H1 (cell line): Measurements from ENCODE around the gene JTB. TPM values are rescaled to one million over a fixed set of nuclear protein-coding genes. Genes with fewer than 3 reads are reported as not detected.

Source experiments
- CTCF ChIA-PET: fragments of 300-600 bp; sonication (Branson Sonifier 250); formaldehyde crosslinking; loops from one replicate; lab custom pipeline; 2021; ENCODE audit not compliant: partially characterized antibody; lab: Charles Lee
- POLR2A ChIA-PET: fragments of 300-600 bp; sonication (Branson Sonifier 250); formaldehyde crosslinking; loops from one replicate; lab custom pipeline; 2021; ENCODE audit warnings: inconsistent platforms; ENCODE audit not compliant: partially characterized antibody; lab: Charles Lee
- DNase-seq, 2 experiments: peaks; one replicate each; pipeline versions ENCODE4 v3.0.0 to v3.0.0-alpha.2; 2010 to 2022; ENCODE audit warnings: low spot score in 2 of 2, low read depth in 1 of 2, mixed read lengths in 1 of 2
- FAIRE-seq: peaks from 2 replicates; lab custom pipeline; 2011; peaks lifted over from hg19 to GRCh38; lab: Jason Lieb, UNC
- H2AFZ ChIP-seq: 2 replicates; pipeline ENCODE4 v1.8.1; 2012; ENCODE audit warnings: low read length, inconsistent platforms
- H2AK5ac ChIP-seq: 2 replicates; pipeline ENCODE4 v1.6.1; 2013; ENCODE audit warnings: low read depth, low read length
- H2BK120ac ChIP-seq: replicated peaks from 2 replicates; pipeline ENCODE3; 2013; ENCODE audit warnings: low read depth, low read length, inconsistent platforms
- H2BK12ac ChIP-seq: 2 replicates; pipeline ENCODE4 v1.6.1; 2013; ENCODE audit warnings: low read depth, low read length
- H2BK15ac ChIP-seq: 2 replicates; pipeline ENCODE4 v1.6.1; 2013; ENCODE audit warnings: low read length
- H2BK20ac ChIP-seq: 2 replicates; pipeline ENCODE4 v1.6.1; 2013; ENCODE audit warnings: low read length
- H2BK5ac ChIP-seq: 2 replicates; pipeline ENCODE4 v1.6.1; 2013; ENCODE audit warnings: low read depth, low read length
- H3K14ac ChIP-seq: 2 replicates; pipeline ENCODE4 v1.6.1; 2013; ENCODE audit warnings: inconsistent platforms; ENCODE audit not compliant: insufficient read length
- H3K18ac ChIP-seq: 2 replicates; pipeline ENCODE4 v1.6.1; 2013; ENCODE audit warnings: low read length; ENCODE audit errors: extremely low read depth
- H3K23ac ChIP-seq: 2 replicates; pipeline ENCODE4 v1.6.1; 2013; ENCODE audit warnings: inconsistent platforms; ENCODE audit not compliant: insufficient read length
- H3K23me2 ChIP-seq: 2 replicates; pipeline ENCODE4 v1.6.1; 2013; ENCODE audit warnings: low read depth, low read length
- H3K27ac ChIP-seq: 2 replicates; pipeline ENCODE4 v1.6.1; 2011; ENCODE audit warnings: low read depth, low read length, inconsistent platforms
- H3K27me3 ChIP-seq, 4 experiments: replicated peaks in 1 of 4; 1 replicate in 1 of 4; 2 replicates in 3 of 4; pipeline versions ENCODE4 v1.6.1 to v1.8.1; 2011 to 2013; ENCODE audit warnings: low read length in 3 of 4, mild to moderate bottlenecking in 3 of 4, inconsistent platforms in 2 of 4, mixed read lengths in 2 of 4, moderate library complexity in 1 of 4; ENCODE audit not compliant: control insufficient read depth in 3 of 4, insufficient read depth in 3 of 4; ENCODE audit errors: extremely low read depth in 1 of 4
- H3K36me3 ChIP-seq, 4 experiments: 2 replicates each; pipeline versions ENCODE4 v1.6.1 to v1.8.1; 2011 to 2013; ENCODE audit warnings: mild to moderate bottlenecking in 4 of 4, low read length in 3 of 4, moderate library complexity in 2 of 4, control low read depth in 1 of 4, inconsistent platforms in 1 of 4; ENCODE audit not compliant: insufficient read depth in 4 of 4, control insufficient read depth in 2 of 4
- H3K4ac ChIP-seq: replicated peaks from 2 replicates; pipeline ENCODE3; 2013; ENCODE audit warnings: low read length, low read depth, mixed read lengths, inconsistent platforms; ENCODE audit not compliant: insufficient read length
- H3K4me1 ChIP-seq, 4 experiments: replicated peaks in 1 of 4; 1 replicate in 1 of 4; 2 replicates in 3 of 4; pipeline versions ENCODE4 v1.6.1 to v1.8.1; 2011 to 2013; ENCODE audit warnings: low read length in 3 of 4, inconsistent platforms in 2 of 4, mixed read lengths in 1 of 4; ENCODE audit not compliant: insufficient read depth in 4 of 4, control insufficient read depth in 3 of 4
- H3K4me2 ChIP-seq, 2 experiments: 2 replicates each; pipeline versions ENCODE4 v1.6.1 to v1.8.1; 2011 to 2013; ENCODE audit warnings: low read depth in 2 of 2, low read length in 2 of 2, control low read depth in 1 of 2, inconsistent platforms in 1 of 2, mild to moderate bottlenecking in 1 of 2; ENCODE audit not compliant: insufficient read depth in 1 of 2
- H3K4me3 ChIP-seq, 4 experiments: fragments of 200-600, 300-600 bp in 1 of 4; sonication (generic), shearing (Covaris generic), sonication (Bioruptor Twin) in 1 of 4; 2 replicates each; pipeline versions ENCODE4 v1.5.1 to v1.8.1; 2011 to 2016; ENCODE audit warnings: low read length in 4 of 4, low read depth in 3 of 4, control low read depth in 2 of 4, inconsistent platforms in 2 of 4, mild to moderate bottlenecking in 2 of 4, mixed read lengths in 1 of 4, moderate library complexity in 1 of 4; ENCODE audit not compliant: insufficient read depth in 2 of 4; ENCODE audit errors: extremely low read depth in 1 of 4
- H3K56ac ChIP-seq: replicated peaks from 2 replicates; pipeline ENCODE3; 2013; ENCODE audit warnings: low read depth, mild to moderate bottlenecking, mixed read lengths, low read length, inconsistent platforms; ENCODE audit not compliant: insufficient read length
- H3K79me1 ChIP-seq: 2 replicates; pipeline ENCODE4 v1.6.1; 2013; ENCODE audit warnings: low read depth, low read length, control low read depth
- H3K79me2 ChIP-seq, 2 experiments: 2 replicates each; pipeline versions ENCODE4 v1.6.1 to v1.8.1; 2012 to 2013; ENCODE audit warnings: low read length in 2 of 2, mild to moderate bottlenecking in 2 of 2, inconsistent platforms in 1 of 2; ENCODE audit not compliant: insufficient read depth in 2 of 2, control insufficient read depth in 1 of 2
- H3K9ac ChIP-seq, 4 experiments: replicated peaks in 1 of 4; 1 replicate in 1 of 4; 2 replicates in 3 of 4; pipeline versions ENCODE4 v1.6.1 to v1.8.1; 2011 to 2013; ENCODE audit warnings: low read depth in 3 of 4, low read length in 3 of 4, control low read depth in 2 of 4, mild to moderate bottlenecking in 2 of 4, moderate library complexity in 2 of 4, inconsistent platforms in 1 of 4; ENCODE audit errors: extremely low read depth in 1 of 4
- H3K9me3 ChIP-seq, 2 experiments: 2 replicates each; pipeline versions ENCODE4 v1.6.1 to v1.8.1; 2012 to 2013; ENCODE audit warnings: mild to moderate bottlenecking in 2 of 2, moderate library complexity in 2 of 2, control low read depth in 1 of 2, inconsistent platforms in 1 of 2, low read depth in 1 of 2, low read length in 1 of 2, mixed read lengths in 1 of 2; ENCODE audit not compliant: insufficient read depth in 2 of 2
- H4K20me1 ChIP-seq, 2 experiments: replicated peaks in 1 of 2; 2 replicates each; pipeline versions ENCODE3 to v1.8.1; 2011 to 2013; ENCODE audit warnings: inconsistent platforms in 2 of 2, low read length in 2 of 2, mild to moderate bottlenecking in 1 of 2; ENCODE audit not compliant: insufficient read depth in 2 of 2, control insufficient read depth in 1 of 2
- H4K5ac ChIP-seq: 2 replicates; pipeline ENCODE4 v1.6.1; 2013; ENCODE audit warnings: low read length, low read depth, mixed read lengths, inconsistent platforms; ENCODE audit not compliant: insufficient read length
- H4K8ac ChIP-seq: 2 replicates; pipeline ENCODE4 v1.8.0; 2013; ENCODE audit warnings: mild to moderate bottlenecking, moderate library complexity, low read length, inconsistent platforms; ENCODE audit not compliant: insufficient read depth; ENCODE audit errors: extremely low read depth
- H4K91ac ChIP-seq: replicated peaks from 2 replicates; pipeline ENCODE3; 2013; ENCODE audit warnings: low read length, mixed read lengths, inconsistent platforms; ENCODE audit not compliant: insufficient read length
- TBP ChIP-seq: IDR thresholded peaks from 2 replicates; pipeline ENCODE4 v1.6.1; 2011; ENCODE audit warnings: low read depth, low read length, improper control_type of control experiment
- WGBS, 2 experiments: shearing (Covaris generic) in 1 of 2; methylation state at CpG; one replicate each; pipeline versions ENCODE4 v1.1.6 to v1.1.7; 2013 to 2015; ENCODE audit warnings: low lambda C conversion rate in 2 of 2, mixed read lengths in 2 of 2, inconsistent platforms in 1 of 2, low coverage in 1 of 2, missing lambda C conversion rate in 1 of 2; ENCODE audit not compliant: insufficient replicate concordance in 2 of 2, insufficient coverage in 1 of 2, insufficient read length in 1 of 2; ENCODE audit errors: extremely low coverage in 1 of 2, missing lambda C conversion rate in 1 of 2; 5-methylcytosine and 5-hydroxymethylcytosine counted together
- polyA plus RNA-seq, 7 experiments: library from polyadenylated mRNA; depleted of rRNA in 3 of 7; stranded (reverse) in 5 of 7; unstranded in 2 of 7; fragments of >200 nt in 5 of 7; fragments of 200-250 nt in 2 of 7; gene quantifications; 1 replicate in 5 of 7; 2 replicates in 1 of 7; 4 replicates in 1 of 7; pipeline versions ENCODE4 v1.2.1 to v1.2.3, GENCODE V29; 2011 to 2013; ENCODE audit warnings: missing spikeins in 2 of 7, mixed read lengths in 2 of 7
- total RNA-seq: library from RNA; stranded (reverse); fragmentation: NEBNext Ultra II Directional; extraction: Animal tissue kit (Norgen Biotek cat#: 25700); gene quantifications from 2 replicates; pipeline ENCODE4 v1.2.1, GENCODE V29; 2021

JTB gene
- total and polyA plus RNA-seq, 2 of the 8 experiments (the other 6 are each of a cell fraction or from before 2014, with no cell fraction given) = 91.1 to 122 TPM

DNA sequence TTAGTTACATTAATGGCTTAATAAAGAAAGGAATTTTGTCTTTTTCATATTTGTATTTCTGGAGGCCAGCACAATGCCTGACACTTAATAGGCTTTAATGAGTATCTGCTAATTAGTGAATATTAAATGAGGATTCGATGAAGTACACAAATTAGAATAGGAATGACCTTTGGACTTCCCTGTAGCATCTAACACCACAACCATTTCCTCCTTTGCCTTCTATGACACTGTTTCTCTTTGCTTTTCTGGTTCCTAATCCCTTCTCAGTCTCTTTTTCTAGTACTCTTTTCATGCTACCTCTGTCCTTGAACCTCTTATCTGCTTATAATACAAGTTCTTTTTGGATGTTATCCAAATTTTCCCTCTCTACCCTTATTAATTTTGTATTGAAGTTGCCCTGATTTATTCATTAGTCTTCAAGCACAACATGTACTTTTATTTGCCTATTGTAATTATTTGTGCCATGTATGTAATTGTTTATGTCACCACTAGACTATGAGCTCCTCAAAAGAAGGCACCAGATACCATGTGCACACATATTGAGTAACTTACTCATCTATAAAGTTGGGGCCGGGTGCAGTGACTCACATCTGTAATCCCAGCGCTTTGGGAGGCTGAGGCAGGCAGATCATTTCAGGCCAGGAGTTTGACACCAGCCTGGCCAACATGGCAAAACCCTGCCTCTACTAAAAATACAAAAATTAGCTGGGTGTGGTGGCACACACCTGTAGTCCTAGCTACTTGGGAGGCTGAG lies 36.9 kb upstream of the JTB start:
- POLR2A ChIA-PET = interaction anchor here (1.2 to 1.5 kb wide), 2 partner anchors 24 to 150 kb away, joined by 3 read pairs; partner anchors contain the start of gene RPS27
- H4K8ac ChIP-seq = no peak overlapping the region
- no peaks in the 10 kb centered on the region for H3K79me2 ChIP-seq
- no peak overlapping the region for H2AFZ ChIP-seq
- no peak overlapping the region for H3K56ac ChIP-seq
- H4K20me1 ChIP-seq = no peaks in the 10 kb centered on the region
- no peak overlapping the region for H2AK5ac ChIP-seq
- CTCF ChIA-PET = no interaction called here
- no peak overlapping the region for H3K4ac ChIP-seq
- H4K5ac ChIP-seq = no peak overlapping the region
- H3K79me1 ChIP-seq = no peaks in the 10 kb centered on the region
- no peak overlapping the region for H4K91ac ChIP-seq
- no peak overlapping the region for H3K14ac ChIP-seq
- no peak overlapping the region for H3K4me3 ChIP-seq
- FAIRE-seq (no peak), DNase-seq (no peak)
- no peak overlapping the region for H2BK20ac ChIP-seq
- H3K23me2 ChIP-seq = no peaks in the 10 kb centered on the region
- no peak overlapping the region for H2BK5ac ChIP-seq
- no peak overlapping the region for H3K27ac ChIP-seq
- no peaks in the 10 kb centered on the region for H3K27me3 ChIP-seq
- H3K18ac ChIP-seq = no peak overlapping the region
- H3K4me2 ChIP-seq = no peak overlapping the region
- no peak overlapping the region for H2BK120ac ChIP-seq
- no peak overlapping the region for H3K23ac ChIP-seq
- 91% methylated on average over 3 of the region's 3 CpGs; no CpG with 5 or more reads in 1 of the 2 experiments for WGBS, 2 experiments
- no peaks in the 10 kb centered on the region for H3K4me1 ChIP-seq
- no peak overlapping the region for H3K9ac ChIP-seq
- no peak overlapping the region for H2BK15ac ChIP-seq
- H3K36me3 ChIP-seq = no peaks in the 10 kb centered on the region
- no peaks in the 10 kb centered on the region for H3K9me3 ChIP-seq
- H2BK12ac ChIP-seq = no peak overlapping the region
- TF ChIP-seq TBP = no peak
